ENCODE data around the gene USP24. TPM values are rescaled to one million over a fixed set of nuclear protein-coding genes. Genes with fewer than 3 reads are reported as not detected.
A peak's percentile ranks its signal among the peaks of the same experiment; 100 is the strongest.
"Not testable (repeated sequence)": the region's sequence is repeated elsewhere in the genome, so short reads cannot be mapped to it uniquely, and the experiment has no call there.

USP24 gene
- total RNA-seq, 4 donors from 2014 or later = 21.8 to 47.1 (median 28.1) TPM

- no peaks in the 10 kb centered on the region for H3K36me3 ChIP-seq
- no peak for DNase-seq
- peaks cover 0 to 76% (median 2%) of the 10 kb centered on the region in 4 donors for H3K27me3 ChIP-seq
- no peaks in the 10 kb centered on the region for H3K9me3 ChIP-seq
- H3K27ac ChIP-seq = no peak overlapping the region
- WGBS, 2 donors = 78 to 83% methylated on average over 5 to 6 of the region's 8 CpGs
- H3K4me1 ChIP-seq = peaks cover 9 to 25% (median 16%) of the 10 kb centered on the region in 3 donors
- intact Hi-C loops (cut with DNase I) = no loop called here
- TF ChIP-seq POLR2A (IDR thresholded peaks at IDR 0.05) = no peak
- no peak overlapping the region for H3K4me3 ChIP-seq
Measured at GRCh38 chr1:55037733-55038551, 177.2 kb downstream of the USP24 start.

- TF ChIP-seq CTCF (IDR thresholded peaks at IDR 0.05) = peak in 1 of 6 experiments; percentile 22
- TF ChIP-seq POLR2A (IDR thresholded peaks at IDR 0.05) = no peak
- H3K27me3 ChIP-seq = peaks cover 0 to 80% (median 2%) of the 10 kb centered on the region in 4 donors
- no peaks in the 10 kb centered on the region for H3K9me3 ChIP-seq
Measured at GRCh38 chr1:55035904-55036303, 179.3 kb downstream of the USP24 start.

GRCh38 chr1:55034476-55035133, 180.6 kb downstream of the USP24 start:
- Histone ChIP-seq H3K9me3 (no peaks in the 10 kb centered on the region), H3K4me1 (peaks cover 0 to 9% (median 6%) of the 10 kb centered on the region in 3 donors), H3K4me3 (no peak overlapping the region), H3K36me3 (no peaks in the 10 kb centered on the region), H3K27me3 (peaks cover 0 to 77% (median 2%) of the 10 kb centered on the region in 4 donors), H3K27ac (no peak overlapping the region)
- DNase-seq = no peak
- TF ChIP-seq POLR2A (IDR thresholded peaks at IDR 0.05) (no peak), CTCF (IDR thresholded peaks at IDR 0.05) (no peak)
- intact Hi-C loops (cut with DNase I) = no loop called here
- 77 to 87% methylated on average over 6 of the region's 6 CpGs for WGBS, 2 donors

More at GRCh38 chr1:55035904-55036303, 179.3 kb downstream of the USP24 start:
- intact Hi-C loops (cut with DNase I) = no loop called here
- Histone ChIP-seq H3K4me3 (no peak overlapping the region), H3K27ac (no peak overlapping the region), H3K4me1 (peaks cover 9 to 22% (median 16%) of the 10 kb centered on the region in 3 donors), H3K36me3 (no peaks in the 10 kb centered on the region)
- DNase-seq = no peak
- 36 to 74% methylated on average over 4 of the region's 4 CpGs for WGBS, 2 donors

- TF ChIP-seq POLR2A (IDR thresholded peaks at IDR 0.05) (no peak), CTCF (IDR thresholded peaks at IDR 0.05) (no peak)
- no peak overlapping the region for H3K4me3 ChIP-seq
- no peaks in the 10 kb centered on the region for H3K36me3 ChIP-seq
- WGBS, 2 donors = 81 to 84% methylated on average over 7 of the region's 7 CpGs
- intact Hi-C loops (cut with DNase I) = no loop called here
- H3K9me3 ChIP-seq = no peaks in the 10 kb centered on the region
- no peak for DNase-seq
- H3K27ac ChIP-seq = no peak overlapping the region
- H3K27me3 ChIP-seq = peaks cover 0 to 63% (median 0%) of the 10 kb centered on the region in 4 donors
- H3K4me1 ChIP-seq = no peaks in the 10 kb centered on the region
Measured at GRCh38 chr1:55033265-55033614, 181.9 kb downstream of the USP24 start.

- H3K27me3 ChIP-seq = peaks cover 0 to 43% (median 0%) of the 10 kb centered on the region in 4 donors
- 93 to 94% methylated on average over 5 of the region's 5 CpGs for WGBS, 2 donors
- intact Hi-C loops (cut with DNase I); H3K4me1 ChIP-seq; H3K36me3 ChIP-seq; H3K4me3 ChIP-seq; H3K9me3 ChIP-seq; DNase-seq; H3K27ac ChIP-seq: not testable (repeated sequence)
Measured at GRCh38 chr1:55031098-55031497, 184.1 kb downstream of the USP24 start.

GRCh38 chr1:55026682-55027081, 188.5 kb downstream of the USP24 start:
- H3K4me1 ChIP-seq; H3K36me3 ChIP-seq; DNase-seq; intact Hi-C loops (cut with DNase I); H3K9me3 ChIP-seq; H3K27ac ChIP-seq; H3K4me3 ChIP-seq: not testable (repeated sequence)
- WGBS, 2 donors = 73 to 74% methylated on average over 3 of the region's 3 CpGs
- peaks cover 0 to 12% (median 0%) of the 10 kb centered on the region in 4 donors for H3K27me3 ChIP-seq

- peaks cover 0 to 16% (median 0%) of the 10 kb centered on the region in 4 donors for H3K27me3 ChIP-seq
- H3K36me3 ChIP-seq; H3K9me3 ChIP-seq; H3K4me3 ChIP-seq; H3K27ac ChIP-seq; intact Hi-C loops (cut with DNase I); H3K4me1 ChIP-seq; DNase-seq: not testable (repeated sequence)
- WGBS, 2 donors = 72 to 78% methylated on average over 10 of the region's 10 CpGs
Measured at GRCh38 chr1:55024163-55024562, 191.0 kb downstream of the USP24 start.

Data from esophagus squamous epithelium (tissue), 5 donors.